ENCODE data around the gene CHMP4B.

DNA sequence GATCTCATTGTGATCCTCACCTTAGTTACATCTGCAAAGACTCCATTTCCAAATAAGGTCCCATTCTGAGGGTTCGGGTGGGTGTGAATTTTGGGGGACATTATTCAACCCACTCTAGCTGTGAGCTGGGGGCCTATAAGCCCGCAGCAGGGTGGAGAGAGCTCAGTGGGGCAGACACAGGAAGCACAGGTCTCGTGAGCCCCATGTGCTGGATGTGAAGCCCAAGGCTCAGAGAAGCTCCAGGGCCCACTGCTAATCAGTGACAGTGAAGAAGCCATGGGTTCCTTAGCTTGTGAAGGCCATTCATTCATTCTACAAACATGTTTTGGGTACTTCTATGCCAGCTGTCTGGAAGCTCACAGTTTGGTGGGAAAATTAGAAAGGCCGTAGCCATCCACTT, 47.5 kb downstream of the CHMP4B start:
- TF ChIP-seq, protein P1, sequence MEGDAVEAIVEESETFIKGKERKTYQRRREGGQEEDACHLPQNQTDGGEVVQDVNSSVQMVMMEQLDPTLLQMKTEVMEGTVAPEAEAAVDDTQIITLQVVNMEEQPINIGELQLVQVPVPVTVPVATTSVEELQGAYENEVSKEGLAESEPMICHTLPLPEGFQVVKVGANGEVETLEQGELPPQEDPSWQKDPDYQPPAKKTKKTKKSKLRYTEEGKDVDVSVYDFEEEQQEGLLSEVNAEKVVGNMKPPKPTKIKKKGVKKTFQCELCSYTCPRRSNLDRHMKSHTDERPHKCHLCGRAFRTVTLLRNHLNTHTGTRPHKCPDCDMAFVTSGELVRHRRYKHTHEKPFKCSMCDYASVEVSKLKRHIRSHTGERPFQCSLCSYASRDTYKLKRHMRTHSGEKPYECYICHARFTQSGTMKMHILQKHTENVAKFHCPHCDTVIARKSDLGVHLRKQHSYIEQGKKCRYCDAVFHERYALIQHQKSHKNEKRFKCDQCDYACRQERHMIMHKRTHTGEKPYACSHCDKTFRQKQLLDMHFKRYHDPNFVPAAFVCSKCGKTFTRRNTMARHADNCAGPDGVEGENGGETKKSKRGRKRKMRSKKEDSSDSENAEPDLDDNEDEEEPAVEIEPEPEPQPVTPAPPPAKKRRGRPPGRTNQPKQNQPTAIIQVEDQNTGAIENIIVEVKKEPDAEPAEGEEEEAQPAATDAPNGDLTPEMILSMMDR (conservative IDR thresholded peaks at IDR 0.05; ENCODE audit: low read depth, low read length): no peak
- TF ChIP-seq EZH2 (IDR thresholded peaks at IDR 0.05; ENCODE audit: borderline replicate concordance, low read depth, low read length, poor library complexity, severe bottlenecking): no peak
